CD4-positive, alpha-beta T cell treated with Interleukin-17A for 1 hour (primary cell): Measurements from ENCODE around the gene PHYHIPL.

Source experiments
- DNase-seq: peaks from one replicate; pipeline ENCODE4 v3.0.0-alpha.2; 2020

The PHYHIPL gene

GRCh38 chr10:59176241-59177030, at the start of gene PHYHIPL:
TSS of gene PHYHIPL (plus strand) at chr10:59176643. CDS start at chr10:59176854, 211 bp downstream.
- DNase-seq = no peak

- DNase-seq = no peak
Measured at GRCh38 chr10:59126991-59127390, 49.5 kb upstream of the PHYHIPL start.

GRCh38 chr10:59127991-59128390, 48.5 kb upstream of the PHYHIPL start:
- no peak for DNase-seq

GRCh38 chr10:59129867-59130266, 46.6 kb upstream of the PHYHIPL start:
- DNase-seq = no peak

GRCh38 chr10:59131666-59132065, 44.8 kb upstream of the PHYHIPL start:
- DNase-seq = no peak

- DNase-seq = no peak
Measured at GRCh38 chr10:59133841-59134593, 42.4 kb upstream of the PHYHIPL start.

- no peak for DNase-seq
Measured at GRCh38 chr10:59134785-59135184, 41.7 kb upstream of the PHYHIPL start.

GRCh38 chr10:59135275-59135674, 41.2 kb upstream of the PHYHIPL start:
- no peak for DNase-seq

GRCh38 chr10:59138052-59138451, 38.4 kb upstream of the PHYHIPL start:
- no peak for DNase-seq

- no peak for DNase-seq
Measured at GRCh38 chr10:59143544-59143943, 32.9 kb upstream of the PHYHIPL start.

- no peak for DNase-seq
Measured at GRCh38 chr10:59148701-59149100, 27.7 kb upstream of the PHYHIPL start.

- no peak for DNase-seq
Measured at GRCh38 chr10:59155556-59155955, 20.9 kb upstream of the PHYHIPL start.

- no peak for DNase-seq
Measured at GRCh38 chr10:59167512-59167911, 8.9 kb upstream of the PHYHIPL start.

GRCh38 chr10:59172567-59172966, 3.9 kb upstream of the PHYHIPL start:
- no peak for DNase-seq

GRCh38 chr10:59173414-59173813, 3.0 kb upstream of the PHYHIPL start:
- DNase-seq = no peak

GRCh38 chr10:59175538-59176240, 754 bp upstream of the PHYHIPL start:
- no peak for DNase-seq

GRCh38 chr10:59177031-59177797, 771 bp downstream of the PHYHIPL start:
- DNase-seq = no peak

- DNase-seq = no peak
Measured at GRCh38 chr10:59177836-59178235, 1.4 kb downstream of the PHYHIPL start.

GRCh38 chr10:59179068-59179467, 2.6 kb downstream of the PHYHIPL start:
- DNase-seq = no peak

- DNase-seq = no peak
Measured at GRCh38 chr10:59180689-59181270, 4.3 kb downstream of the PHYHIPL start.

GRCh38 chr10:59181668-59182067, 5.2 kb downstream of the PHYHIPL start:
- DNase-seq = no peak

GRCh38 chr10:59190332-59190731, 13.9 kb downstream of the PHYHIPL start:
- DNase-seq = no peak
